ENCODE data around the gene CENPA. TPM values are rescaled to one million over a fixed set of nuclear protein-coding genes. Genes with fewer than 3 reads are reported as not detected.
A peak's percentile ranks its signal among the peaks of the same experiment; 100 is the strongest.

CENPA gene
- total and polyA plus RNA-seq, 2 of the 13 experiments (the other 11 are each of a cell fraction or from before 2014, with no cell fraction given): 28.5 to 38.5 TPM

DNA sequence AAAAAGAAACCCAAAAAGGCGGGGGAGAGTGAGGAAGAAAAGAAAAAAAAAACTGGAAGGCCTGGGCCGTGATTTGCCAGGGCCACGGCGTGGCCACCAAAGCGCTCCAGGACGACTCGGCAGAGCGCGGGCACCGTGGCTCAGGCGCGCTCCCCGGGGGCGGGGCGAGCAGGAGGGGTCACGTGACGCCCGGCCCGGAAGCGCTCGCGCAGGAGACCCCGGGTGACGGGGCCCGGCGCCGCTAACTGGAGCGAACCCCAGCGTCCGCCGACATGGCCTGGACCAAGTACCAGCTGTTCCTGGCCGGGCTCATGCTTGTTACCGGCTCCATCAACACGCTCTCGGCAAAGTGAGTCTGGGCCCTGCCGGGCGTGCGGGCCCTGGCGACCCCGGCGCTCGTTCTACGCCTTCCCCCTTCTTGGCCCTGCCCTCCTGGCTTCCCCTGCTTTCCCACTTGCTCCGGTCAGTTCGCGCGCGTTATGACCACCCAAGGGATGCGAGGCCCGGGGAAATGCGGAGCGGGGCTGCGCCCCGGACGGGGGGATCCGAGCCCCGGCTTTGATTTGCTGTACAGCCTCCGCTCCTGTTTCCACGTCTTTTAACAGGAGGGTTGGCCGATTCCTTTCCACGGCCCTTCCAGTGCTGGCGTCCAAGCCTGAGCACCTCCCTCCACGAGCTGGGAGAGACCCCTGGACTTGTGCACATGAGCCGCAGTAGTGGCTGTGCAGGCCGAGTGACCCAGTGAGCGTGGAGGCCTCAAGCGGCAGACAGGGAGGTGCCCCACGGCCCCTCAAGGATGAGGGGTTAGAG lies 21.6 kb upstream of the CENPA start, which contains the start of gene SLC35F6 (continued):
- TF ChIP-seq ZFP82 (CRISPR knock-in tag; IDR thresholded peaks at IDR 0.05; ENCODE audit: borderline replicate concordance) (0 out of 2 replicates have a peak, but pooled peaks have one; percentile 32), GABPB1 (CRISPR knock-in tag; IDR thresholded peaks at IDR 0.05) (peak; percentile 95), ZNF30 (CRISPR knock-in tag; IDR thresholded peaks at IDR 0.05) (peak; percentile 88; the same call in 1 of the 2 replicates), ZNF292 (CRISPR knock-in tag; IDR thresholded peaks at IDR 0.05; ENCODE audit: borderline replicate concordance, low read depth) (peak; percentile 32; the same call in 1 of the 2 replicates), ZNF772 (CRISPR knock-in tag; IDR thresholded peaks at IDR 0.05) (peak; percentile 90), NFKBIZ (CRISPR knock-in tag; IDR thresholded peaks at IDR 0.05) (no peak), RAD21 (CRISPR knock-in tag; IDR thresholded peaks at IDR 0.05) (peak; percentile 57; the same call in 1 of the 2 replicates), KAT7 (CRISPR knock-in tag; IDR thresholded peaks at IDR 0.05; ENCODE audit: borderline replicate concordance) (peak; percentile 55; the same call in 1 of the 2 replicates), ZNF12 (CRISPR knock-in tag; IDR thresholded peaks at IDR 0.05) (no peak), ZNF670 (CRISPR knock-in tag; IDR thresholded peaks at IDR 0.05; ENCODE audit: borderline replicate concordance) (no peak; the same call in 1 of the 2 replicates), NRL (CRISPR knock-in tag; IDR thresholded peaks at IDR 0.05; ENCODE audit: borderline replicate concordance) (0 out of 2 replicates have a peak, but pooled peaks have one; percentile 26), ZNF317 (CRISPR knock-in tag; IDR thresholded peaks at IDR 0.05) (0 out of 2 replicates have a peak, but pooled peaks have one; percentile 19), CENPX (CRISPR knock-in tag; IDR thresholded peaks at IDR 0.05) (no peak), SATB2 (CRISPR knock-in tag; IDR thresholded peaks at IDR 0.05) (no peak), ZNF160 (CRISPR knock-in tag; IDR thresholded peaks at IDR 0.05) (peak; percentile 71; the same call in 1 of the 2 replicates), NCOA1 (CRISPR knock-in tag; IDR thresholded peaks at IDR 0.05) (peak; percentile 73; the same call in 1 of the 2 replicates), ZFYVE20 (CRISPR knock-in tag; IDR thresholded peaks at IDR 0.05; ENCODE audit: borderline replicate concordance, low read depth) (no peak), SMAD3 (CRISPR knock-in tag; IDR thresholded peaks at IDR 0.05) (peak; percentile 64; the same call in 1 of the 2 replicates), NFIC (IDR thresholded peaks at IDR 0.05; ENCODE audit: low read length) (no peak), POLR2AphosphoS5 (IDR thresholded peaks at IDR 0.05; ENCODE audit: low read depth, low read length) (peak; percentile 83)
- TF ChIP-seq, protein P1, sequence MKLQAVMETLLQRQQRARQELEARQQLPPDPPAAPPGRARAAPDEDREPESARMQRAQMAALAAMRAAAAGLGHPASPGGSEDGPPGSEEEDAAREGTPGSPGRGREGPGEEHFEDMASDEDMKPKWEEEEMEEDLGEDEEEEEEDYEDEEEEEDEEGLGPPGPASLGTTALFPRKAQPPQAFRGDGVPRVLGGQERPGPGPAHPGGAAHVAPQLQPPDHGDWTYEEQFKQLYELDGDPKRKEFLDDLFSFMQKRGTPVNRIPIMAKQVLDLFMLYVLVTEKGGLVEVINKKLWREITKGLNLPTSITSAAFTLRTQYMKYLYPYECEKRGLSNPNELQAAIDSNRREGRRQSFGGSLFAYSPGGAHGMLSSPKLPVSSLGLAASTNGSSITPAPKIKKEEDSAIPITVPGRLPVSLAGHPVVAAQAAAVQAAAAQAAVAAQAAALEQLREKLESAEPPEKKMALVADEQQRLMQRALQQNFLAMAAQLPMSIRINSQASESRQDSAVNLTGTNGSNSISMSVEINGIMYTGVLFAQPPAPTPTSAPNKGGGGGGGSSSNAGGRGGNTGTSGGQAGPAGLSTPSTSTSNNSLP (IDR thresholded peaks at IDR 0.05; ENCODE audit: low read depth, low read length): no peak
- TF ChIP-seq, protein P2, sequence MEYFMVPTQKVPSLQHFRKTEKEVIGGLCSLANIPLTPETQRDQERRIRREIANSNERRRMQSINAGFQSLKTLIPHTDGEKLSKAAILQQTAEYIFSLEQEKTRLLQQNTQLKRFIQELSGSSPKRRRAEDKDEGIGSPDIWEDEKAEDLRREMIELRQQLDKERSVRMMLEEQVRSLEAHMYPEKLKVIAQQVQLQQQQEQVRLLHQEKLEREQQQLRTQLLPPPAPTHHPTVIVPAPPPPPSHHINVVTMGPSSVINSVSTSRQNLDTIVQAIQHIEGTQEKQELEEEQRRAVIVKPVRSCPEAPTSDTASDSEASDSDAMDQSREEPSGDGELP (IDR thresholded peaks at IDR 0.05; ENCODE audit: borderline replicate concordance, low read depth): peak; percentile 59; the same call in 1 of the 2 replicates
- TF ChIP-seq, protein P3, sequence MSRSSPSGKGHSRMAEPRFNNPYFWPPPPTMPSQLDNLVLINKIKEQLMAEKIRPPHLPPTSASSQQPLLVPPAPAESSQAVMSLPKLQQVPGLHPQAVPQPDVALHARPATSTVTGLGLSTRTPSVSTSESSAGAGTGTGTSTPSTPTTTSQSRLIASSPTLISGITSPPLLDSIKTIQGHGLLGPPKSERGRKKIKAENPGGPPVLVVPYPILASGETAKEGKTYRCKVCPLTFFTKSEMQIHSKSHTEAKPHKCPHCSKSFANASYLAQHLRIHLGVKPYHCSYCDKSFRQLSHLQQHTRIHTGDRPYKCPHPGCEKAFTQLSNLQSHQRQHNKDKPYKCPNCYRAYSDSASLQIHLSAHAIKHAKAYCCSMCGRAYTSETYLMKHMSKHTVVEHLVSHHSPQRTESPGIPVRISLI (CRISPR knock-in tag; IDR thresholded peaks at IDR 0.05; ENCODE audit: borderline replicate concordance): no peak
- TF ChIP-seq, protein P4, sequence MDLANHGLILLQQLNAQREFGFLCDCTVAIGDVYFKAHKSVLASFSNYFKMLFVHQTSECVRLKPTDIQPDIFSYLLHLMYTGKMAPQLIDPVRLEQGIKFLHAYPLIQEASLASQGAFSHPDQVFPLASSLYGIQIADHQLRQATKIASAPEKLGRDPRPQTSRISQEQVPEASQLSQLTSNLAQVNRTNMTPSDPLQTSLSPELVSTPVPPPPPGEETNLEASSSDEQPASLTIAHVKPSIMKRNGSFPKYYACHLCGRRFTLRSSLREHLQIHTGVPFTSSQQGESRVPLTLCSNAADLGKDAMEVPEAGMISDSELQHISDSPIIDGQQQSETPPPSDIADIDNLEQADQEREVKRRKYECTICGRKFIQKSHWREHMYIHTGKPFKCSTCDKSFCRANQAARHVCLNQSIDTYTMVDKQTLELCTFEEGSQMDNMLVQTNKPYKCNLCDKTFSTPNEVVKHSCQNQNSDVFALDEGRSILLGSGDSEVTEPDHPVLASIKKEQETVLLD (CRISPR knock-in tag; IDR thresholded peaks at IDR 0.05; ENCODE audit: low read depth): no peak

Measured in HepG2 (cell line).